Testis (tissue), 2 donors: ENCODE results near the gene XAGE1A.

Experiments used
- POLR2A ChIP-seq: fragments of 450-650 bp; IDR thresholded peaks from one replicate; pipeline ENCODE4 v1.6.1; 2017; ENCODE audit warnings: antibody characterized with exemption, mild to moderate bottlenecking, moderate library complexity
- TF ChIP-seq, protein P1 (sequence below), 3 experiments: fragments of 450-650 bp in 2 of 3; fragments of 200-600 bp in 1 of 3; sonication (generic) in 1 of 3; IDR thresholded peaks; one replicate each; pipeline ENCODE4 v1.5.1; 2016 to 2019; ENCODE audit warnings: antibody characterized with exemption in 3 of 3, mild to moderate bottlenecking in 2 of 3, moderate library complexity in 1 of 3

DNA sequence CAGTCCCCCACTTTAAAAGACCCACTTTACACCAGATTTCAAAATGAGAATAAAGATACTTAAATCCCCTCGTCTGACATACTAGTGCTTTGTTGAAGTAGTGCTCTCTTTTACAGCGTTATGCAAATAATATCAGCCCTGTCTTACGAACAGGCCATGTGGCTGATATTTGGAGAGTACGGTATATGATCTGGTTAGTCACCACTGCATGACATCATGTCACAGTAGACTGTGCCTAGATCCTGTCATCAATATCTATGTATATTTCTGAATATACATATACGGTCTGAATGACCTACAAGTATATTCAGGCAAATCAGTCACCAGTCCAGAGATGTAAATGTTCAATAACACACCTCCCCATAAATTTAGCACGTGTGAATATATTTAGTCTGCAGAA, 46.7 kb downstream of the XAGE1A start:
- TF ChIP-seq, protein P1, sequence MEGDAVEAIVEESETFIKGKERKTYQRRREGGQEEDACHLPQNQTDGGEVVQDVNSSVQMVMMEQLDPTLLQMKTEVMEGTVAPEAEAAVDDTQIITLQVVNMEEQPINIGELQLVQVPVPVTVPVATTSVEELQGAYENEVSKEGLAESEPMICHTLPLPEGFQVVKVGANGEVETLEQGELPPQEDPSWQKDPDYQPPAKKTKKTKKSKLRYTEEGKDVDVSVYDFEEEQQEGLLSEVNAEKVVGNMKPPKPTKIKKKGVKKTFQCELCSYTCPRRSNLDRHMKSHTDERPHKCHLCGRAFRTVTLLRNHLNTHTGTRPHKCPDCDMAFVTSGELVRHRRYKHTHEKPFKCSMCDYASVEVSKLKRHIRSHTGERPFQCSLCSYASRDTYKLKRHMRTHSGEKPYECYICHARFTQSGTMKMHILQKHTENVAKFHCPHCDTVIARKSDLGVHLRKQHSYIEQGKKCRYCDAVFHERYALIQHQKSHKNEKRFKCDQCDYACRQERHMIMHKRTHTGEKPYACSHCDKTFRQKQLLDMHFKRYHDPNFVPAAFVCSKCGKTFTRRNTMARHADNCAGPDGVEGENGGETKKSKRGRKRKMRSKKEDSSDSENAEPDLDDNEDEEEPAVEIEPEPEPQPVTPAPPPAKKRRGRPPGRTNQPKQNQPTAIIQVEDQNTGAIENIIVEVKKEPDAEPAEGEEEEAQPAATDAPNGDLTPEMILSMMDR (IDR thresholded peaks at IDR 0.05): no peak
- TF ChIP-seq POLR2A: no peak
